GM19023 (cell line): ENCODE data around the gene MFGE8.
A peak's percentile ranks its signal among the peaks of the same experiment; 100 is the strongest.
"Not testable (repeated sequence)": the region's sequence is repeated elsewhere in the genome, so short reads cannot be mapped to it uniquely, and the experiment has no call there.

Experiments
- ATAC-seq: cut with Tn5 transposase; IDR thresholded peaks from one replicate; pipeline ENCODE4 v1.9.1; 2021; ENCODE audit warnings: mild to moderate bottlenecking, moderate library complexity; ENCODE audit not compliant: unreplicated experiment

Gene MFGE8

GRCh38 chr15:88913017-88913849 lies at the start of gene MFGE8:
Gene MFGE8, minus strand, starts transcription at chr15:88913379. Its CDS starts 60 bp downstream, at chr15:88913319.
- ATAC-seq = peak; percentile 82

GRCh38 chr15:88959445-88959844 lies 46.3 kb upstream of the MFGE8 start:
- ATAC-seq = no peak

- no peak for ATAC-seq
These were observed 43.7 kb upstream of the MFGE8 start for GRCh38 chr15:88956906-88957305.

- no peak for ATAC-seq
These were observed 43.1 kb upstream of the MFGE8 start for GRCh38 chr15:88956263-88956662.

GRCh38 chr15:88954431-88955277 lies 41.5 kb upstream of the MFGE8 start:
- ATAC-seq = no peak

- no peak for ATAC-seq
These were observed 37.5 kb upstream of the MFGE8 start for GRCh38 chr15:88950600-88951160.

GRCh38 chr15:88949734-88950400 lies 36.7 kb upstream of the MFGE8 start:
- no peak for ATAC-seq

- no peak for ATAC-seq
These were observed 27.0 kb upstream of the MFGE8 start for GRCh38 chr15:88940110-88940675.

GRCh38 chr15:88939486-88939806 lies 26.3 kb upstream of the MFGE8 start:
- no peak for ATAC-seq

GRCh38 chr15:88938802-88939485 lies 25.8 kb upstream of the MFGE8 start:
- ATAC-seq = no peak

GRCh38 chr15:88934449-88934848 lies 21.3 kb upstream of the MFGE8 start:
- ATAC-seq = not testable (repeated sequence)

GRCh38 chr15:88932875-88933330 lies 19.7 kb upstream of the MFGE8 start:
- ATAC-seq = no peak

- ATAC-seq = no peak
These were observed 19.2 kb upstream of the MFGE8 start for GRCh38 chr15:88932271-88932874.

GRCh38 chr15:88930579-88930978 lies 17.4 kb upstream of the MFGE8 start:
- no peak for ATAC-seq

GRCh38 chr15:88929358-88930098 lies 16.3 kb upstream of the MFGE8 start:
- not testable (repeated sequence) for ATAC-seq

- not testable (repeated sequence) for ATAC-seq
These were observed 15.0 kb upstream of the MFGE8 start for GRCh38 chr15:88928192-88928591.

GRCh38 chr15:88925648-88926047 lies 12.5 kb upstream of the MFGE8 start:
- ATAC-seq = not testable (repeated sequence)

- peak; percentile 77 for ATAC-seq
These were observed 7.8 kb upstream of the MFGE8 start for GRCh38 chr15:88920892-88921435.
